ENCODE results near the gene PPP6R2. TPM values are rescaled to one million over a fixed set of nuclear protein-coding genes. Genes with fewer than 3 reads are reported as not detected.
A peak's percentile ranks its signal among the peaks of the same experiment; 100 is the strongest.

PPP6R2 gene
- total RNA-seq, 1 donor from 2014 or later, result 67.0 TPM

GRCh38 chr22:50486561-50487289 lies 143.6 kb downstream of the PPP6R2 start, which contains the start of gene MIOX:
MIOX (plus strand) TSS chr22:50486859; CDS start chr22:50486898, 39 bp downstream.
- no peak for DNase-seq

- DNase-seq, result no peak
Measured at GRCh38 chr22:50487290-50488005, 144.3 kb downstream of the PPP6R2 start.

- no peak for DNase-seq
Measured at GRCh38 chr22:50488006-50488677, 145.0 kb downstream of the PPP6R2 start.

- DNase-seq, result no peak
Measured at GRCh38 chr22:50488886-50489285, 145.8 kb downstream of the PPP6R2 start.

GRCh38 chr22:50489363-50490243 lies 146.5 kb downstream of the PPP6R2 start:
- DNase-seq, result no peak

- DNase-seq, result peak; percentile 23
Measured at GRCh38 chr22:50490531-50491308, 147.6 kb downstream of the PPP6R2 start.

Other genes with a start within 250 kb of the PPP6R2 start
- gene PANX2, start 172.6 kb upstream of the PPP6R2 start, total RNA-seq, result 0.34 and 0.60 TPM in 2 replicates
- gene TRABD, start 157.4 kb upstream of the PPP6R2 start, total RNA-seq, result 25.2 and 39.4 TPM in 2 replicates
- 32.8 and 47.0 TPM in 2 replicates for gene SELENOO, start 142.3 kb upstream of the PPP6R2 start, total RNA-seq
- gene TUBGCP6, start 98.3 kb upstream of the PPP6R2 start, total RNA-seq, result 28.5 and 38.1 TPM in 2 replicates
- gene HDAC10, start 92.1 kb upstream of the PPP6R2 start, total RNA-seq, result 35.2 and 39.5 TPM in 2 replicates
- gene MAPK12, start 81.6 kb upstream of the PPP6R2 start, total RNA-seq, result 73.4 and 118 TPM in 2 replicates
- gene MAPK11, start 72.9 kb upstream of the PPP6R2 start, total RNA-seq, result 21.4 and 41.7 TPM in 2 replicates
- gene PLXNB2, start 35.7 kb upstream of the PPP6R2 start, total RNA-seq, result 96.1 and 135 TPM in 2 replicates
- 1.3 and 3.6 TPM in 2 replicates for gene DENND6B, start 16.3 kb upstream of the PPP6R2 start, total RNA-seq
- 50.0 and 62.1 TPM in 2 replicates for gene SBF1, start 131.7 kb downstream of the PPP6R2 start, total RNA-seq
- 0.34 and 0.60 TPM in 2 replicates for gene ADM2, start 138.2 kb downstream of the PPP6R2 start, total RNA-seq
- gene MIOX, start 143.5 kb downstream of the PPP6R2 start, total RNA-seq, result not detected in 2 replicates
- 43.7 and 50.9 TPM in 2 replicates for gene LMF2, start 164.4 kb downstream of the PPP6R2 start, total RNA-seq
- 30.1 and 37.1 TPM in 2 replicates for gene NCAPH2, start 164.9 kb downstream of the PPP6R2 start, total RNA-seq
- 2.3 and 5.6 TPM in 2 replicates for gene SCO2, start 182.3 kb downstream of the PPP6R2 start, total RNA-seq
- 28.9 and 53.1 TPM in 2 replicates for gene TYMP, start 186.7 kb downstream of the PPP6R2 start, total RNA-seq
- not detected in 2 replicates for gene KLHDC7B, start 202.6 kb downstream of the PPP6R2 start, total RNA-seq
- gene SYCE3, start 219.6 kb downstream of the PPP6R2 start, total RNA-seq, result not detected in 2 replicates
- gene CPT1B, start 235.1 kb downstream of the PPP6R2 start, total RNA-seq, result 7.5 and 16.3 TPM in 2 replicates
- gene CHKB, start 239.5 kb downstream of the PPP6R2 start, total RNA-seq, result 34.9 and 50.4 TPM in 2 replicates

Data from dermis blood vessel endothelial cell (primary cell).